Measurements from ENCODE around the gene ZNF620.

The ZNF620 gene

DNA sequence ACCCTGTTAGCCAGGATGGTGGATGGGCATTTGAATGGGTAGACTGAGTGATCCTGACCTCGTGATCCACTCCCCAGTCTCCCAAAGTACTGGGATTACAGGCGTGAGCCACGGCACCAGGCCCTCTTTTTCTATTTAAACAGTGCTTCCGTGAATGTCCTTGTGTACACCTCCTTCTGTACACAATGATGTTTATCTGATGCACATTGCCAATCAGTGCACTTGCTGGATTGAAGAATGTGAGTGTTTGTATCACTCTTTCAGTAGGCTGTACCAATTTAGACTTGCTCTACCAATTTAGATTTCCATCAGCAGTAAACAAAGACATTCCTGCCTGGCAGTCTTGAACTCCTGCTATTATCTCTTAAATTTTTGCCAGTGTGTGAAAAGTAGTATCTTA lies 37.8 kb upstream of the ZNF620 start:
- Histone ChIP-seq H3K27ac (ENCODE audit: low read depth, low read length) (no peak overlapping the region), H3K36me3 (ENCODE audit: control insufficient read depth, insufficient read depth, low read length) (no peaks in the 10 kb centered on the region), H3K9ac (ENCODE audit: low read length) (no peak overlapping the region), H3K4me3 (ENCODE audit: low read length) (no peak overlapping the region), H3K4me1 (ENCODE audit: control insufficient read depth, insufficient read depth, low read length) (no peaks in the 10 kb centered on the region), H3K27me3 (ENCODE audit: control insufficient read depth, insufficient read depth, low read length) (no peaks in the 10 kb centered on the region)

DNA sequence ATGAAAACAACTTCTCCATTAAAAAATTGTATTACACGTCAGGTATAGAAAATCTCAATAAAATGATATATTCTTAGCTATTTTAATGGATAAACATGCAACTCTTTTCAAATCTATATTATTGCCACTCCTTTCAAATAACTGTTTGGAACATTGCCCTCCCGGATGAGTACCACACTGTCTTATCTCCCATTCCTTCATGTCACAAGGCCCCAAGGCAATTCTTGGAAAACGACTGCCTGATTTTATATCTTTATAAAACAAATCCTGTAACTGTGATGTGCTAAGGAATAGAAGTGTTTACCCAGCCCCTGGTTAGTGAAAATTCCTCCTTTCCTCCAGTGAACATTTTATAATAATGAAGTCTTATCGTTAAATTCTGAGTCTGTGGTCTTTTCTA lies 35.1 kb upstream of the ZNF620 start:
- no peak overlapping the region for H3K9ac ChIP-seq (ENCODE audit: low read length)
- no peaks in the 10 kb centered on the region for H3K36me3 ChIP-seq (ENCODE audit: control insufficient read depth, insufficient read depth, low read length)
- H3K27ac ChIP-seq (ENCODE audit: low read depth, low read length), result no peak overlapping the region
- no peak overlapping the region for H3K4me3 ChIP-seq (ENCODE audit: low read length)
- H3K27me3 ChIP-seq (ENCODE audit: control insufficient read depth, insufficient read depth, low read length), result no peaks in the 10 kb centered on the region
- no peaks in the 10 kb centered on the region for H3K4me1 ChIP-seq (ENCODE audit: control insufficient read depth, insufficient read depth, low read length)

DNA sequence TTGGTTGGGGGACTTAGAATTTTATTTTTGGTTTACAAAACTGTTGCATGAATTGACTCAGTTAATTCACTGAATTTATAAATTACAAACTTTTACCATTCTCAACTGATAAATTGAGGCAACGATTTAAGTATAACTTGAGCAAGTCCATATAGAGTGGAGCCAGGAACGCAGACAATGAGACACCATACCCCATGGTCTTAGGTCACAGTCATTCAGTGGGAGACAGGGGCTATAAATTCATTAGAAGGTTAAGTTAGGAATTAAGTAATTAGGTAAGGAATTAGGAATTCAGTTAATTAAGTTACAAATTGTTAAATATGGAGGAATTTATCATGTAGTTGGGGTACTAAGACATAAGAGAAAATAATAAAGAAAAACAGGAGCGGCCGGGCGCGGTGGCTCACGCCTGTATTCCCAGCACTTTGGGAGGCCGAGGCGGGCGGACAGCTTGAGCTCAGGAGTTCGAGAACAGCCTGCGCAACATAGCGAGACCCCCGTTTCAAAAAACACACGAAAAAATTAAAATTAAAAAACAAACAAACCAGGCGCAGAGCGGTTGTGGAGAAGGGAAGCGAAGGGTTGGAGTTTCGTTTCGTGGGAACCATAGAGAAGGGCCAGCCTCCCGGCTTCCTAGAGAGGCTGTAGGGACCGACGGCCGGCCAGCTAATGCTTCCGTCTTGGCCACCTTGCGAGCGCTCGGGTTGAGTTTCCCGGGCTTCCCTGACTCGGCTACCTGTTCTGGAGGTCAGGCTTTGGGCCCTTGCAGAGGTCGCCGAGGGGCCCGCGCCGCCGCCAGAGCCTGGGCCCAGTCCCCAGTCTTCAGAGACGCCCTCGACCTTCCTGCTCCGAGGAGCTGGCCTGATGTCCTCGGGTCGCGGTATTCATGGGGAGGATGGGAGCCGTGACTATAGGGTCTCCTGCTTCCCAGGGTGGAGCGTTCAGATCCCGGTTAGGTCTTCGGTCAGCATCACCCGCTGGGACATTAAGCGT lies 29.1 kb upstream of the ZNF620 start, which contains the start of gene ZNF619:
Gene ZNF619 (plus strand): TSS at position 645 of the 993 bp plus-strand sequence. CDS start 858 bp downstream, outside the sequence.
- peaks cover 5% of the 10 kb centered on the region for H3K4me1 ChIP-seq (ENCODE audit: control insufficient read depth, insufficient read depth, low read length)
- H3K36me3 ChIP-seq (ENCODE audit: control insufficient read depth, insufficient read depth, low read length), result peaks cover 7% of the 10 kb centered on the region
- H3K9ac ChIP-seq (ENCODE audit: low read length), result peak within 1 kb of the TSS; percentile 19
- peak within 1 kb of the TSS; percentile 97 for H3K4me3 ChIP-seq (ENCODE audit: low read length)
- H3K27ac ChIP-seq (ENCODE audit: low read depth, low read length), result peak within 1 kb of the TSS; percentile 38
- H3K27me3 ChIP-seq (ENCODE audit: control insufficient read depth, insufficient read depth, low read length), result no peaks in the 10 kb centered on the region

DNA sequence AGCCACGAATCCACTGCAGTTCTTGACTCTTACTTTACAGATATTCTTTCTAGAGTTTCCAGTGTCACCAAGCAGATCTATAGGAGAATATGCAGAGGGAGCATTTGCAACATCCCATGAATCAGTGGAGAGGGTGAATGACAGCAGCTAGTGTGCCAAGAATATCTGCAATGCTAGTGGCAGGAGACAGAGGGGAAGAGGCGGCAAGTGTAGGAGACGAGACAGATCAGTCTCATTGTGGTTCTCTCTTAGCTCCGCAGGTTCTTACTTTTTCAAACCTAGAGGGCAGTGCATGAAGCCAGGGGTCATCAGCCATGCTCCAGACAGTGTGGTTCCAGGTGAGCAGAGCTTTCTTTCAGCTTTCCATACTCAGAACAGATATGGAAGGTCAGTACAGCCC lies 28.2 kb upstream of the ZNF620 start:
- H3K27ac ChIP-seq (ENCODE audit: low read depth, low read length), result no peak overlapping the region
- H3K36me3 ChIP-seq (ENCODE audit: control insufficient read depth, insufficient read depth, low read length), result peaks cover 8% of the 10 kb centered on the region
- peak overlapping the region; percentile 97 for H3K4me3 ChIP-seq (ENCODE audit: low read length)
- no peaks in the 10 kb centered on the region for H3K27me3 ChIP-seq (ENCODE audit: control insufficient read depth, insufficient read depth, low read length)
- peaks cover 5% of the 10 kb centered on the region for H3K4me1 ChIP-seq (ENCODE audit: control insufficient read depth, insufficient read depth, low read length)
- H3K9ac ChIP-seq (ENCODE audit: low read length), result peak overlapping the region; percentile 19

DNA sequence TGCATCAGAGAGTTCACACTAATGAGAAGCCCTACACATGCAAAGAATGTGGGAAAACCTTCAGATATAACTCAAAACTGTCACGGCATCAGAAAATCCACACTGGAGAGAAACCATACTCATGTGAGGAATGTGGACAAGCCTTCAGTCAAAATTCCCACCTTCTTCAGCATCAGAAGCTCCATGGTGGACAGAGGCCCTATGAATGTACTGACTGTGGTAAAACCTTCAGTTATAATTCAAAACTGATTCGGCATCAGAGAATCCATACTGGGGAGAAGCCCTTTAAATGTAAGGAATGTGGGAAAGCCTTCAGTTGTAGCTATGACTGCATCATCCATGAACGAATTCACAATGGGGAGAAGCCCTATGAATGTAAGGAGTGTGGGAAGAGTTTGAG lies 18.7 kb upstream of the ZNF620 start:
- Histone ChIP-seq H3K27me3 (ENCODE audit: control insufficient read depth, insufficient read depth, low read length) (no peaks in the 10 kb centered on the region), H3K4me1 (ENCODE audit: control insufficient read depth, insufficient read depth, low read length) (no peaks in the 10 kb centered on the region), H3K36me3 (ENCODE audit: control insufficient read depth, insufficient read depth, low read length) (peaks cover 22% of the 10 kb centered on the region), H3K9ac (ENCODE audit: low read length) (no peak overlapping the region), H3K27ac (ENCODE audit: low read depth, low read length) (no peak overlapping the region), H3K4me3 (ENCODE audit: low read length) (no peak overlapping the region)

DNA sequence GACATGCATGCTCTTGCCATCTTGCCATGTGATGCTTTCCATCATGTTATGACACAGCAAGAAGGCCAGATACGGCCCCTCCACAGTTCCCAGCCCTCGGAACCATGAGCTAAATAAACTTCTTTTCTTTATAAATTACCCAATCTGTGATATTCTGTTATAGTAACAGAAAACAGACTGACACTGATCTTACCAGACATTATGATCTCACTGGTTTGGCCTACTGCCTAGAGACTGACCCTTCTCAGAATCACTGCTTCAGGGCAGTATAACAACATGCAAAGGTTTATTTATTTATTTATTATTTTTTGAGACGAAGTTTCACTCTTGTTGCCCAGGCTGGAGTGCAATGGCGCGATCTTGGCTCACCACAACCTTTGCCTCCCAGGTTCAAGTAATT lies 14.9 kb upstream of the ZNF620 start:
- Histone ChIP-seq H3K4me3 (ENCODE audit: low read length) (no peak overlapping the region), H3K27ac (ENCODE audit: low read depth, low read length) (no peak overlapping the region), H3K36me3 (ENCODE audit: control insufficient read depth, insufficient read depth, low read length) (peaks cover 16% of the 10 kb centered on the region), H3K9ac (ENCODE audit: low read length) (no peak overlapping the region), H3K27me3 (ENCODE audit: control insufficient read depth, insufficient read depth, low read length) (no peaks in the 10 kb centered on the region), H3K4me1 (ENCODE audit: control insufficient read depth, insufficient read depth, low read length) (no peaks in the 10 kb centered on the region)

- no peak overlapping the region for H3K4me3 ChIP-seq (ENCODE audit: low read length)
- no peaks in the 10 kb centered on the region for H3K4me1 ChIP-seq (ENCODE audit: control insufficient read depth, insufficient read depth, low read length)
- H3K9ac ChIP-seq (ENCODE audit: low read length), result no peak overlapping the region
- no peaks in the 10 kb centered on the region for H3K27me3 ChIP-seq (ENCODE audit: control insufficient read depth, insufficient read depth, low read length)
- H3K27ac ChIP-seq (ENCODE audit: low read depth, low read length), result no peak overlapping the region
- no peaks in the 10 kb centered on the region for H3K36me3 ChIP-seq (ENCODE audit: control insufficient read depth, insufficient read depth, low read length)
Observed at GRCh38 chr3:40494698-40495097, 11.1 kb upstream of the ZNF620 start.

DNA sequence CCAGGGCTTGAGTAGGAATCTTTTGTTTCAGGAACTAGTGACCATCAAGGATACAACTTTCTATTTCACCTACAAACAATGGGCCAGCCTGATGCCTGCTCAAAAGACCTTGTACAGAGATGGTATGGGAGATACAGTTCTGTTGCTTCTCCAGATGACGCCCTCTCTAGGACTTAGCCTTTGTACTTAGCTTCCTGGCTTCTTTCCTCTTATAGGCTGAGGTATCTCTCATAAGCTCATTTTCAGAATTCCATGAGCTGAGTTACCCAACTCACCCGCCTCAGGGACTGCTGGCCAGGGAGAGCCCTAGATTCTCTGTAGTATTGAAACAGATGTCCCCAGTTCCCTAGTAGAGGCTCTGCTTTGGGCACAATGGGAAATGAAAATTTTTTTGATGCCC lies 8.6 kb upstream of the ZNF620 start:
- no peaks in the 10 kb centered on the region for H3K27me3 ChIP-seq (ENCODE audit: control insufficient read depth, insufficient read depth, low read length)
- H3K9ac ChIP-seq (ENCODE audit: low read length), result no peak overlapping the region
- no peaks in the 10 kb centered on the region for H3K4me1 ChIP-seq (ENCODE audit: control insufficient read depth, insufficient read depth, low read length)
- no peak overlapping the region for H3K4me3 ChIP-seq (ENCODE audit: low read length)
- no peak overlapping the region for H3K27ac ChIP-seq (ENCODE audit: low read depth, low read length)
- no peaks in the 10 kb centered on the region for H3K36me3 ChIP-seq (ENCODE audit: control insufficient read depth, insufficient read depth, low read length)

- no peaks in the 10 kb centered on the region for H3K36me3 ChIP-seq (ENCODE audit: control insufficient read depth, insufficient read depth, low read length)
- no peaks in the 10 kb centered on the region for H3K27me3 ChIP-seq (ENCODE audit: control insufficient read depth, insufficient read depth, low read length)
- H3K4me3 ChIP-seq (ENCODE audit: low read length), result no peak overlapping the region
- no peaks in the 10 kb centered on the region for H3K4me1 ChIP-seq (ENCODE audit: control insufficient read depth, insufficient read depth, low read length)
- H3K27ac ChIP-seq (ENCODE audit: low read depth, low read length), result no peak overlapping the region
- no peak overlapping the region for H3K9ac ChIP-seq (ENCODE audit: low read length)
Observed at GRCh38 chr3:40499952-40500351, 5.9 kb upstream of the ZNF620 start.

DNA sequence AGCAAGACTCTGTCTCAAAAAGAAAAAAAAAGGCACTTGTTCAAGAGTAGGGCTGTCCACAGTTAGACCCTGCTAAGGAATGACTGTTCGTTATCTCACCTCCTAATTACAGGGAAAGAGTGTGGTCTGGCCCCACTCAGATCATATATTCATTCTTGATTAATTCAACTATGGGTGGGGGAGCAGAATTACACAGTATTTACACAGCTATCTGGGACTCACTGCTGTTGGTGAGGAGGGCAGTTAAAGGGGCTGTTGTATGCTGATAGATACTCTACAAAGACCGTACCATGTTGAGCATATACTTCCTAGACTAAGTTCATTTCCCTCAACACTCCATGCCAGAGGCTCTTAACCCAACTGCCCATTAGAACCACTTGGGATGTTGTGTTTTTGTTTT lies 3.8 kb upstream of the ZNF620 start:
- Histone ChIP-seq H3K4me3 (ENCODE audit: low read length) (no peak overlapping the region), H3K4me1 (ENCODE audit: control insufficient read depth, insufficient read depth, low read length) (no peaks in the 10 kb centered on the region), H3K9ac (ENCODE audit: low read length) (no peak overlapping the region), H3K36me3 (ENCODE audit: control insufficient read depth, insufficient read depth, low read length) (no peaks in the 10 kb centered on the region), H3K27ac (ENCODE audit: low read depth, low read length) (no peak overlapping the region), H3K27me3 (ENCODE audit: control insufficient read depth, insufficient read depth, low read length) (no peaks in the 10 kb centered on the region)

DNA sequence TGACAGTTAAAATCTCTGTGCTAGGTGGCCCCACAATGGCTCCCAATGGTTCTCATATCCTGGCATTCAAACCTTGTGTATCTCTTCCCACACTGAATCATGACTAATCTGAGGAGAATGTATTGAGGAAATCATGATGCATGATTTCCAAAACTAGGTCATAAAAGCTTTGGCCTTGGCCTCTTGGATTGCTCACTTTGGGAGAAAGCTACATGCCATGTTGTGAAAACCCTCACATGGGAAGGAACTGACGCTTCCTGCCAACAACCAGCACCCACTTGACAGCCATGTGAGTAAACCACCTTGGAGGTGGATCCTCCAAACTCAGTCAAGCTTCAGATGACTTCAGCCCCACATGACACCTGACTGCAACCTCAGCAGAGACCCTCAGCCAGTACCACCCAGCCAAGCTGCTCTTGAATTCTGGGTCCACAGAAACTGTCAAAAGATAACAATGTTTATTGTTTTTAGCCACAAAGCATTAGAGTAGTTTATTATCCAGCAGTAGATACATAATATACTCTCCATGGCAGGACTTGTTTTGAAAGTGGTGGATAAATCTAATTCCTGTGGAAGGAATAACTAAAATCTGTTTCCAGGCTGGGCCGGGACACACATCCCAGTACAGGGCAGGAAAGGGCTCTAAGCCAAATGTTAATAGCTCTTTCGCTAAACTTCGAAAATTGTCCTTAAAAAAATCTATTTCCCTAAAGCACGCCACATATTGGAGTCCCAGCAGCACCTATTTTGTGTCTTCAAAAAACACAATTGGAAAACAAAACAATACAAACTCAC lies 1.0 kb upstream of the ZNF620 start:
- Histone ChIP-seq H3K36me3 (ENCODE audit: control insufficient read depth, insufficient read depth, low read length) (no peaks in the 10 kb centered on the region), H3K4me1 (ENCODE audit: control insufficient read depth, insufficient read depth, low read length) (no peaks in the 10 kb centered on the region), H3K9ac (ENCODE audit: low read length) (no peak overlapping the region), H3K27me3 (ENCODE audit: control insufficient read depth, insufficient read depth, low read length) (no peaks in the 10 kb centered on the region), H3K27ac (ENCODE audit: low read depth, low read length) (no peak overlapping the region), H3K4me3 (ENCODE audit: low read length) (peak overlapping the region; percentile 89)

GRCh38 chr3:40511031-40511718 lies 5.3 kb downstream of the ZNF620 start:
- Histone ChIP-seq H3K4me1 (ENCODE audit: control insufficient read depth, insufficient read depth, low read length) (no peaks in the 10 kb centered on the region), H3K36me3 (ENCODE audit: control insufficient read depth, insufficient read depth, low read length) (no peaks in the 10 kb centered on the region), H3K4me3 (ENCODE audit: low read length) (no peak overlapping the region), H3K27ac (ENCODE audit: low read depth, low read length) (no peak overlapping the region), H3K27me3 (ENCODE audit: control insufficient read depth, insufficient read depth, low read length) (no peaks in the 10 kb centered on the region), H3K9ac (ENCODE audit: low read length) (no peak overlapping the region)
